ENCODE measurements around the gene TMEM168.

The TMEM168 gene

GRCh38 chr7:112721366-112721765, 68.8 kb downstream of the TMEM168 start:
- no peak for DNase-seq (ENCODE audit: low read depth in 2 of 2)

- DNase-seq (ENCODE audit: low read depth in 2 of 2) = no peak
Measured at GRCh38 chr7:112715525-112715924, 74.7 kb downstream of the TMEM168 start.

GRCh38 chr7:112714917-112715316, 75.3 kb downstream of the TMEM168 start:
- DNase-seq (ENCODE audit: low read depth in 2 of 2) = no peak
